Measurements from ENCODE around the gene EXOG. TPM values are rescaled to one million over a fixed set of nuclear protein-coding genes. Genes with fewer than 3 reads are reported as not detected.

Gene EXOG
- total and polyA plus RNA-seq, 2 experiments from 2014 or later = 5.0 to 7.0 TPM

GRCh38 chr3:38555149-38555840 lies 59.2 kb downstream of the EXOG start:
- H3K27ac ChIP-seq = no peak overlapping the region
- H3K4me3 ChIP-seq = no peak overlapping the region
- no peak for TF ChIP-seq CTCF (IDR thresholded peaks at IDR 0.05; ENCODE audit: low read depth, low read length)
- H3K4me1 ChIP-seq (ENCODE audit: low read depth) = no peaks in the 10 kb centered on the region
- H3K36me3 ChIP-seq = no peaks in the 10 kb centered on the region
- H3K9me3 ChIP-seq (ENCODE audit: low read depth) = no peaks in the 10 kb centered on the region
- DNase-seq (ENCODE audit: low read depth in 1 of 2, low spot score in 1 of 2) = no peak
- peaks cover 3% of the 10 kb centered on the region for H3K27me3 ChIP-seq

DNA sequence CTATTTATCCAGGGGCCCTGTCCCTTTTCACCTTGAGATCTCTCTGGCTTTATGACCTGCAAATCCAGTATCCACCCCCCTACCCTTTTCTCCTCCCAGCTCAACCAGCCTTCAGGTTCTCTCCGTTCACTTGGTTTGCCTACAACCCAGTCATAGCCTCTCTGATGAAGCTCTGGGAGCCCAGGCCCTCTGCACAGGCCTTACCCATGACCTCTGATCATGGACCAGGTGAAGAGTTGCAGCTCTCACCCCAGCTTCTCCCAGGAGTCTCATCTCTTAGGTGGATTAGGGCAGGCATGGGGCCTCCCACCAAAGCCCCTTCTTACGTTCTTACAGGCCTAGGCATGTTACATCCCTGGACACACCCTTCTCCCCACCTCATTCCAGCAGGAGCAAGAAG lies 59.8 kb downstream of the EXOG start:
- no peaks in the 10 kb centered on the region for H3K4me1 ChIP-seq (ENCODE audit: low read depth)
- no peaks in the 10 kb centered on the region for H3K9me3 ChIP-seq (ENCODE audit: low read depth)
- H3K4me3 ChIP-seq = no peak overlapping the region
- peaks cover 3% of the 10 kb centered on the region for H3K27me3 ChIP-seq
- TF ChIP-seq CTCF (IDR thresholded peaks at IDR 0.05; ENCODE audit: low read depth, low read length) = no peak
- no peak for DNase-seq (ENCODE audit: low read depth in 1 of 2, low spot score in 1 of 2)
- H3K36me3 ChIP-seq = no peaks in the 10 kb centered on the region
- no peak overlapping the region for H3K27ac ChIP-seq

DNA sequence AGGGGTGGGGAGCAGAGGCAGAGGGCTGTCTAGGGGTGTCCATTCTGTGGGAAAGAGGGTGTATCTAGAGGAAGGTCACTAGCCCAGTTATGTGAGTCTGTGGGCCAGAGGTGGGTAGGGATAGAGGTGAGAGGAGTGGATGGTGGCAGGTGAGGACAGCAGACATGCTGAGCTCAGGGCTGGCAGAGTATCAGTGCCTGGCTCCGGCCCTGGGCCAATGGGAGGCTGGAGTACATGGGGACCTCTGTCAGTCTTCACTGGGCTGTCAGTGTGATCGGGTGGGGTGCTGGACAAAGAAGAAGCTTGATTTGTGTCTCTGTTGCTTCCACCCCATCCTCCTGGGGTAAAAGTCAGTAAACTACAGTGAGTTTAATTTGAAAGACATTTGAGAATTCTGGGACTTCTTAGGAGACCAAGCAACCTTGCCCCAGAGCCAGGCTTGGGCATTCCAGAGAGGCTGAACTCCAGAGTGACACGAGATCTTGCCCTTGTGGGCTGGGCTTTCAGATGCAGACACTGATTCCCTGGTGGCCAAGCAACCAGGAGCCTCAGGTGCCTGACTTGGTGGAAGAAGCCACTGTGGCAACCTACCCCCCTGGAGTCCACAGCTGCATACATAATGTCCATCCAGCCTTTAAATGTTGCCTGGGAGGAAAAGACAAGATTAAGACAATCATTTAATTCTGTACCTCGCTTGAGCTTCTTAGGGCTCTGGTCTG lies 60.7 kb downstream of the EXOG start:
- Histone ChIP-seq H3K4me1 (ENCODE audit: low read depth) (no peaks in the 10 kb centered on the region), H3K27ac (no peak overlapping the region), H3K36me3 (no peaks in the 10 kb centered on the region), H3K4me3 (no peak overlapping the region), H3K27me3 (peaks cover 3% of the 10 kb centered on the region), H3K9me3 (ENCODE audit: low read depth) (no peaks in the 10 kb centered on the region)
- DNase-seq (ENCODE audit: low read depth in 1 of 2, low spot score in 1 of 2) = no peak
- no peak for TF ChIP-seq CTCF (IDR thresholded peaks at IDR 0.05; ENCODE audit: low read depth, low read length)

- no peak for TF ChIP-seq CTCF (IDR thresholded peaks at IDR 0.05; ENCODE audit: low read depth, low read length)
- no peak for DNase-seq (ENCODE audit: low read depth in 1 of 2, low spot score in 1 of 2)
These were observed 62.7 kb downstream of the EXOG start for GRCh38 chr3:38558864-38559263.

GRCh38 chr3:38560284-38560683 lies 64.1 kb downstream of the EXOG start:
- H3K27me3 ChIP-seq = no peaks in the 10 kb centered on the region
- DNase-seq (ENCODE audit: low read depth in 1 of 2, low spot score in 1 of 2) = no peak
- H3K4me1 ChIP-seq (ENCODE audit: low read depth) = no peaks in the 10 kb centered on the region
- no peaks in the 10 kb centered on the region for H3K9me3 ChIP-seq (ENCODE audit: low read depth)
- H3K27ac ChIP-seq = no peak overlapping the region
- no peak overlapping the region for H3K4me3 ChIP-seq
- no peak for TF ChIP-seq CTCF (IDR thresholded peaks at IDR 0.05; ENCODE audit: low read depth, low read length)
- no peaks in the 10 kb centered on the region for H3K36me3 ChIP-seq

More at GRCh38 chr3:38558864-38559263, 62.7 kb downstream of the EXOG start:
- H3K4me3 ChIP-seq = no peak overlapping the region
- H3K27me3 ChIP-seq = no peaks in the 10 kb centered on the region
- H3K36me3 ChIP-seq = no peaks in the 10 kb centered on the region
- H3K4me1 ChIP-seq (ENCODE audit: low read depth) = no peaks in the 10 kb centered on the region
- H3K27ac ChIP-seq = no peak overlapping the region
- no peaks in the 10 kb centered on the region for H3K9me3 ChIP-seq (ENCODE audit: low read depth)
